Stimulated activated CD8-positive, alpha-beta memory T cell treated with anti-CD3 and anti-CD28 coated beads, Interleukin-4, amount 100 ng/mL, for 4 hours (primary cell): ENCODE results near the gene KDM3B.
"Not testable (repeated sequence)": the region's sequence is repeated elsewhere in the genome, so short reads cannot be mapped to it uniquely, and the experiment has no call there.

Experiments
- DNase-seq, 2 donors: peaks; one replicate each; pipeline ENCODE4 v3.0.0-alpha.2; 2020; ENCODE audit warnings: low read depth in 2 of 2, low spot score in 1 of 2

The KDM3B gene

GRCh38 chr5:138386290-138386689 is 33.8 kb downstream of the KDM3B start:
- no peak for DNase-seq

GRCh38 chr5:138389332-138389731 is 36.8 kb downstream of the KDM3B start:
- no peak for DNase-seq

- not testable (repeated sequence) for DNase-seq
Measured at GRCh38 chr5:138389911-138390310, 37.4 kb downstream of the KDM3B start.

GRCh38 chr5:138391859-138392386 is 39.4 kb downstream of the KDM3B start:
- DNase-seq, result no peak

GRCh38 chr5:138402640-138403039 is 50.2 kb downstream of the KDM3B start:
- DNase-seq, result no peak

GRCh38 chr5:138408023-138408422 is 55.5 kb downstream of the KDM3B start:
- no peak for DNase-seq

- DNase-seq, result not testable (repeated sequence)
Measured at GRCh38 chr5:138410996-138411640, 58.6 kb downstream of the KDM3B start.

- DNase-seq, result no peak
Measured at GRCh38 chr5:138418444-138418843, 66.0 kb downstream of the KDM3B start.

GRCh38 chr5:138425079-138425478 is 72.6 kb downstream of the KDM3B start:
- no peak for DNase-seq

- DNase-seq, result no peak
Measured at GRCh38 chr5:138435943-138436342, 83.5 kb downstream of the KDM3B start.

GRCh38 chr5:138438003-138438723 is 85.7 kb downstream of the KDM3B start:
- no peak for DNase-seq

GRCh38 chr5:138438724-138439476 is 86.4 kb downstream of the KDM3B start, which contains the start of gene REEP2:
TSS of gene REEP2 (plus strand) at chr5:138439057. CDS start at chr5:138439209, 152 bp downstream.
- DNase-seq, result peak in 1 of 2 donors; percentile 42

- DNase-seq, result no peak
Measured at GRCh38 chr5:138439477-138440158, 87.1 kb downstream of the KDM3B start.

- no peak for DNase-seq
Measured at GRCh38 chr5:138440159-138441073, 87.9 kb downstream of the KDM3B start.

- no peak for DNase-seq
Measured at GRCh38 chr5:138441221-138441620, 88.7 kb downstream of the KDM3B start.

- DNase-seq, result no peak
Measured at GRCh38 chr5:138444078-138444773, 91.7 kb downstream of the KDM3B start.

GRCh38 chr5:138444774-138445546 is 92.5 kb downstream of the KDM3B start:
- DNase-seq, result no peak

- DNase-seq, result no peak
Measured at GRCh38 chr5:138445547-138446271, 93.2 kb downstream of the KDM3B start.
